Activated CD4-positive, alpha-beta T cell treated with anti-CD3 and anti-CD28 coated beads, Interleukin-2, Interleukin-4, amounts not matched to agents 100 ng/mL and 50 ng/mL, durations not matched to agents 16 hours and 8 hours (primary cell): ENCODE results near the gene ZNF407.
A peak's percentile ranks its signal among the peaks of the same experiment; 100 is the strongest.

Source experiments
- DNase-seq: peaks from one replicate; pipeline ENCODE4 v3.0.0-alpha.2; 2020; ENCODE audit warnings: low spot score

ZNF407 gene

DNA sequence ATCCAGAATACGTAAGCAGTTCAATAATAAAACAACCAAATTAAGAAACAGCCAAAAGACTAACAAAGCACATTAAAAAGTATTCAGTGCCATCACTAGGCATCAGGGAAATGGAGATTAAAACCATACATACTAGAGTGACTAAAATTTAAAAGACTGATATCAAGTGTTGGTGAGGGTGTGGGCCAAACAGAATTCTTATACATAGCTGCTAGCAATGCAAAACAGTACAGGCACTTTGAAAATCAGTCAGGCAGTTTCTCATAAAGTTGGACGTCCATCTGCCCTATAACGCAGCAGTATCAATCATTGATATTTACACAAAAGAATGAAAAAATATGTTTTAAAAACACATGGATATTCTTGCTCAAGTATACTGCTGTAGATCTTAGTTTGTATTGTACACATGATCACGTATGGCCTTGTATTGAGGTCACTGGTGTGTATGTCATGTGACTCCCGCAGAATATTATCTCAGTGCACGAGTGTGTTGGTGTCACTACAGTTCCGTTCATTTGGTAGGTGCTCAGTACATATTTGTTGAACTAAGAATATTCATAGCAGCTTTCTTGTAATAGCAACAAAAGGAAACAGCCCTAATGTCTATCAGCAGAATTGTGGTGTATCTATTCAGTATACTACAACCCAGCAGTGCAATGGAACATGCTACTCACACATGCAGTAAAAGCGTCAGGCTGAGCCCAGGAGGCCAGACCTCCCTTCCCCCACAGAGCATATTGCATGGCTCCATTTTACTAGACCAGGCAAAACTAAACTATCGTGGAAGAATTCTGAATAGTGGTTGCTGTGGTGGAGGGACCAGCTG lies 28.6 kb downstream of the ZNF407 start:
- DNase-seq = no peak

DNA sequence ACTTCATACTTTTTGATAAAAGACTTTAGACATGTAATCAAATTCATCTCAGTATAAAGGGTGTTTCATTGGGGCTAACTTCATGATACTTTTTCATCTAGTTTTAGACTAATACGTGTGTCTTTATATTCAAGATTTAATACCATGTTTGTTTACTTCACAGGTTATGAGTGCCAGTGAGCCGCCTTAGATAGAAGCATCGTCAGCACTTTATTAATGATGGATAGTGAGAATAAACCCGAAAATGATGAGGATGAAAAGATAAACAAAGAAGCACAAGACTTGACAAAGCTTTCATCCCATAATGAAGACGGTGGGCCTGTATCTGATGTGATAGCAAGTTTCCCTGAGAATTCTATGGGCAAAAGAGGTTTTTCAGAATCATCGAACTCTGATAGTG lies 33.1 kb downstream of the ZNF407 start:
- DNase-seq = no peak

- no peak for DNase-seq
These were observed 33.5 kb downstream of the ZNF407 start for GRCh38 chr18:74631212-74631611.

DNA sequence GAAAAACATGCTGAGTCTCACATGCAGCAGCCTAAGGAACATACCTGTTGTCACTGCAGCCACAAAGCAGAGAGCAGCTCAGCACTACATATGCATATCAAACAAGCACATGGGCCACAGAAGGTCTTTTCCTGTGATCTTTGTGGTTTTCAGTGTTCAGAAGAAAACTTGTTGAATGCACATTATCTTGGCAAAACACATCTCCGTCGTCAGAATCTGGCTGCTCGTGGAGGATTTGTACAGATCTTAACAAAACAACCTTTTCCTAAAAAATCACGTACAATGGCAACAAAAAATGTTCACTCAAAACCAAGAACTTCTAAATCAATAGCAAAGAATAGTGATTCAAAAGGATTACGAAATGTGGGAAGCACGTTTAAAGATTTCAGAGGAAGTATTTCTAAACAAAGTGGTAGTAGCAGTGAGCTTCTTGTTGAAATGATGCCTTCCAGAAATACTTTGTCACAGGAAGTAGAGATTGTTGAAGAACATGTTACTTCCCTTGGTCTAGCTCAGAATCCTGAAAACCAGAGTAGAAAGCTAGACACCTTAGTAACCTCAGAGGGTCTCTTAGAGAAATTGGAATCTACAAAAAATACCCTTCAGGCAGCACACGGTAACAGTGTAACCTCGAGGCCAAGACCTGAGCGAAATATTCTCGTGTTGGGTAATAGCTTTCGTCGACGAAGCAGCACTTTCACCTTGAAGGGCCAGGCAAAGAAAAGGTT lies 34.1 kb downstream of the ZNF407 start:
- peak; percentile 43 for DNase-seq

GRCh38 chr18:74632351-74632679 lies 34.6 kb downstream of the ZNF407 start:
- DNase-seq = no peak

GRCh38 chr18:74632856-74633255 lies 35.2 kb downstream of the ZNF407 start:
- DNase-seq = peak; percentile 17

- peak; percentile 24 for DNase-seq
These were observed 36.1 kb downstream of the ZNF407 start for GRCh38 chr18:74633652-74634352.

DNA sequence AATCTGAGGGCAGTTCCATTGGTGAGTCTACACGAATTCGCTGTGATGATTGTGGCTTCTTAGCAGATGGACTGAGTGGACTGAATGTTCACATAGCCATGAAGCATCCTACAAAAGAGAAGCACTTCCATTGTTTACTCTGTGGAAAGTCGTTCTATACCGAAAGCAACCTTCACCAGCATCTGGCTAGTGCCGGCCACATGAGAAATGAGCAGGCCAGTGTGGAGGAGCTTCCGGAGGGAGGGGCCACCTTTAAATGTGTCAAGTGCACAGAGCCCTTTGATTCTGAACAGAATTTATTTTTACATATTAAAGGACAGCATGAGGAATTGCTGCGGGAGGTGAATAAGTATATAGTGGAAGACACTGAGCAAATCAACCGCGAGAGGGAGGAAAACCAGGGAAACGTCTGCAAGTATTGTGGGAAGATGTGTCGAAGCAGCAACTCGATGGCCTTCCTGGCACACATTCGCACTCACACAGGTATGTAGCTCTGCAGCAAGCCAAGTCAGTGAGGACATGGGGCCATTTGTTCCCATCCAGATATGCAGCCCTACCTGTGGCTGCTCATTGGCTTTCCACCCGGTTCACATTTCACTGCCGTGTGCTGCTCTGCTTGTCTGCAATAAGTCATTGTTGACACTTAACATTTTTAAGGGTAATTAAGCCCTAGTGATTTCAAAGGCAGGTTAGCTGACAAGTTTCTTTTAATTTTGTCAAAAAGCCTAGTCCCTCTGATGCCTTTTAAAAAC lies 37.7 kb downstream of the ZNF407 start:
- DNase-seq = no peak

DNA sequence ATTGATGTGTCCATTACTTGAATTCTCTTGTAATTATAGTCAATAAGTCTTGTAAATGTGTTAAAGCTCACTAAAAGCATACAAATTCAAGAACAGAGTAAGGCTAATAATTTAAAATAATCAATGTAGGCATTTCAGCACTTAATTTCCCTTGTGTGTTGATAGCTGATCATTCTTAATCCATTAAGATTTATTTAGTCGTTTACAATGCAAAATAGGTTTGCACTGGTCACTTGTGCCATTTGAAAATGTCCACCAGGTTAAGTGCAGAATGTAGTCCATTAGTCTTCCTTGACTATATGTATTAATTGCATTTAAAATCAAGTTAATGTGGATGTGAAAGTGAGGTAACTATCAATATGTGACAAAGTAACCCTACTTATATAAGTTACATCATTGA lies 39.4 kb downstream of the ZNF407 start:
- no peak for DNase-seq

DNA sequence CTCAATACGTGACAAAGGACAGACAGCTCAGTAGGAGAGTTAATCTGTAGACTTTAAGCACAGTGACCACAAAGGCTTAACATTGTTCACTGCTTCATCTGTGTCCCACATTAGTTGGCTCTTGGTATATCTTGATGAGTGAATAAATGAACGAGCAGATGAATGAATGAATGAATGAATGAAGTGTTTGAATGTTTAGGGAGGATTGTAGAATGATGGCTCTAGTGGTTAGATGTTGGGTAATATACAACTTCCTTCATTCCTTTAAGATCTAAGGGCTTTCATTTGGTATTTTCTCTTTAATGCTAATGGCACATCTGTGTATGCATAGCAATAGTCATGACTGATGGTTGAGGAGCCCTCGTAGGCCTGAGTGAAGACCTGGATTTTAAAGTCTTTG lies 40.5 kb downstream of the ZNF407 start:
- DNase-seq = no peak

- DNase-seq = no peak
These were observed 47.0 kb downstream of the ZNF407 start for GRCh38 chr18:74644713-74645112.

DNA sequence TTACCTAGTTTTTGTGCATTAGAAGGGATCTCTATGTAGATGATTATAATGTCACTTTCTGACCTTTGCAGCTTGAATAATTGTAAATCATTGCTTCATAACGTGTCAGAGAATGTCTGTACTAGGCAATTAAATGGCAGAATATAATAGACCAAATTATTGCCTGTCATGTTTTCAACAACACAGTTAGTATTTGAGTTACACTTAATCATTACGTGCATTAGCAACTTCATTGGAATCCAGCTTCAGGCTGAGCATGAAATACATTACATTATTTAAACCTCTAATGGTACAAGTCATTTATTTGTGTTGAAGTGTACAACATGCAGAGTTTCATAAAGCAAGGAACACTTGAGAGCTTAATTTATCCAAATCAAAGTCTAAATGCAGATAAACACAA lies 48.0 kb downstream of the ZNF407 start:
- DNase-seq = no peak

GRCh38 chr18:74651327-74652128 lies 53.9 kb downstream of the ZNF407 start:
- no peak for DNase-seq

DNA sequence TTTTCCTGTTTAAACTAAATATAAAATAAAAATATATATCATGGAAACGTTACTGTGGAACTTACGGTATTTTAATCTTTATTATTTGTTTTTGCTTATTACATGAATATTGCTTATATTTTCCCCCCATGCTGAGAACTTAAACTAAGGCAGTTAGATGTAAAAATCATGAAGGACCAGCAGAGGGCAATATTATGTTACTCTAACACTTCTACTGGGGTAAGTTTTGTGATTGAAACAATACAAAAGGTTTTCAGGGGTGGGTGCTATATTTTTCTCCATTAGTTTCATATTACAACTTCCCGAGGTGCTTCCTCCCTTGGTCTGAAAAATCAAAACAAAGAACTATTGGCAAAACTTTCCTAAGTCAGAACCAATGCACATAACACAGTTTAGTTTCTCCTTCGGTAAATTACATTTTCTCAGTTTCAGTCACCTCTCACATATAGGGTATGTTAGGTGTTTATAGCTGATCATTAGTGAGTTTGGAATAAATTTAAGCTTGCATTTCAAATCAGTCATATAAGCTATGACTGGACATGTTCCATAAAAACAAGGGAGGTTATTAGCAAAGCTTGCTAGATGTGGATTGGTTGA lies 54.8 kb downstream of the ZNF407 start:
- DNase-seq = peak; percentile 27

DNA sequence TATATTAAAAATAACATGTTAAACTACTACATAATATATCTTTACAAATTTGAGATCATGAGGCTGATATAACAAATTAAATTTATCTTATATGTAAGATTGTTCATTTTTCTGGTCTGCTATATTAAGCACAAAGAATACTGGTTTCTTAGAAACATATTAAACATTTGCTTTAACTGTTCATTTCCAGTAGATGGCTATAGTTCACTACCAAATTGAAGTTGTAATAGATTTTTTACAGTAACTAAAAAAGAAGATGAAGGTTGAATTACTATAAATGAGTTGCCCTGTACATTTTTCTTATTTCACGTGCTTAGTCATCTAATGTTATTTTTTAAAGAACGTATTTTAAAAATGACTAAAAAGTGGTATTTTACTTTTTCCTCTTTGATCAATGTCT lies 57.0 kb downstream of the ZNF407 start:
- DNase-seq = no peak

DNA sequence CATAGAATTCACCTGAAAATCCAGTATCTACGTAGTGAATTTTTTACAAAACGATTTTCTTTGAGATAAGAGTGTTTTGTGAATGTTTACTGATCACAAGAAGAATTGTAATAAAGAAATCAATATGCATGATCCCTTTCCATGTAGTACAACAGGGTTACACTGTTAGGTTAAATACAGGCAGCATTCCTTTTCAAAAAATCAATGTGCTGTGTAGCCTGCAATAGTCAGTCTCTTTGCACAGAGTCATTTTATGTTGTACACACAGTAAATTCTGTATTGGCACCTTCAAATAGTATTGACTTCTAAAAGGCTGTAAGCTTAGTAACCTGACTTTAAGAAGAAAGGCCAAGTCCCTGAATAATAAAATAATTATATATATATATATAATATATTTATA lies 63.3 kb downstream of the ZNF407 start:
- no peak for DNase-seq

GRCh38 chr18:74661691-74662090 lies 64.0 kb downstream of the ZNF407 start:
- no peak for DNase-seq

- no peak for DNase-seq
These were observed 65.0 kb downstream of the ZNF407 start for GRCh38 chr18:74662622-74663021.

- DNase-seq = no peak
These were observed 67.7 kb downstream of the ZNF407 start for GRCh38 chr18:74665346-74665745.

DNA sequence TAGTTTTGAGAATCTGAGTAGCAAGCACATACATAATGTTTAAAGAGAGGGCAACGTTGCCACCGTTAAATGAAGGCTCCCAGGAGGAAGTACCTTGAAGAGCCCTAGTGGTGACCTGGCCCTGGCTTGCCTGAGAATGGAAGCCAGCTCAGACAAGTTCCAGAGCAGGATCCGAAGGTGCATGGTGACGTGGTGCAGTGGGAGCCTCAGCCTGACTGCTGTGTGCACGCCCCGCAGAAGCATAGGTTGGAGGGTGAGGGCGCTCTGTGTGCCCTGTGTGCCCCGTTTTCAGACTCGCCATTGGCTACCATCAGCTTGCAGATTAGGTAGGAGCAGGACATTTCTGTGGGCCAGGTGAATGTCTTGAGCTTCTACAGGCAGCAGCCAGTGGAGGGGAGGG lies 68.2 kb downstream of the ZNF407 start:
- DNase-seq = no peak

GRCh38 chr18:74669136-74669798 lies 71.6 kb downstream of the ZNF407 start:
- no peak for DNase-seq
